ENCODE data around the gene SPEG.

DNA sequence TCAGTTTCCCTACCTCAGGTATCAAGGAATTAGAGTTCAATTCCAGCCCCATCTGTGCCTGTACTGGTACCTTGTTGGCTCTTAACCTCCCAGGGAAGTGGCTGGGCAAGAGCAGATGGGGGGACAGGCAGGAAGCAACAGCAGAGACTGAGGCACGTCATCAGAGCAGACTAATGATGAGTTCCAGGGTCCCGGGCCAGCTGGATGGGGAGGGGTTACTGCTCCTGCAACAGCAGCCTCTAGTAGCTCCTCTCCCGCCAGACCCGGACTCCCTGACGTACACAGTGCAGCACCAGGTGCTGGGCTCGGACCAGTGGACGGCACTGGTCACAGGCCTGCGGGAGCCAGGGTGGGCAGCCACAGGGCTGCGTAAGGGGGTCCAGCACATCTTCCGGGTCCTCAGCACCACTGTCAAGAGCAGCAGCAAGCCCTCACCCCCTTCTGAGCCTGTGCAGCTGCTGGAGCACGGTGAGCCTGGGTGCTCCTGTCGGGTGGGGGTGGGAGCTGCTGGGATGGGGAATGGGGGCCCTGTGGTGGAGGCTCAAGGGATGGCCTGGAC is 38.1 kb downstream of the SPEG start:
- TF ChIP-seq, protein P1, sequence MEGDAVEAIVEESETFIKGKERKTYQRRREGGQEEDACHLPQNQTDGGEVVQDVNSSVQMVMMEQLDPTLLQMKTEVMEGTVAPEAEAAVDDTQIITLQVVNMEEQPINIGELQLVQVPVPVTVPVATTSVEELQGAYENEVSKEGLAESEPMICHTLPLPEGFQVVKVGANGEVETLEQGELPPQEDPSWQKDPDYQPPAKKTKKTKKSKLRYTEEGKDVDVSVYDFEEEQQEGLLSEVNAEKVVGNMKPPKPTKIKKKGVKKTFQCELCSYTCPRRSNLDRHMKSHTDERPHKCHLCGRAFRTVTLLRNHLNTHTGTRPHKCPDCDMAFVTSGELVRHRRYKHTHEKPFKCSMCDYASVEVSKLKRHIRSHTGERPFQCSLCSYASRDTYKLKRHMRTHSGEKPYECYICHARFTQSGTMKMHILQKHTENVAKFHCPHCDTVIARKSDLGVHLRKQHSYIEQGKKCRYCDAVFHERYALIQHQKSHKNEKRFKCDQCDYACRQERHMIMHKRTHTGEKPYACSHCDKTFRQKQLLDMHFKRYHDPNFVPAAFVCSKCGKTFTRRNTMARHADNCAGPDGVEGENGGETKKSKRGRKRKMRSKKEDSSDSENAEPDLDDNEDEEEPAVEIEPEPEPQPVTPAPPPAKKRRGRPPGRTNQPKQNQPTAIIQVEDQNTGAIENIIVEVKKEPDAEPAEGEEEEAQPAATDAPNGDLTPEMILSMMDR (IDR thresholded peaks at IDR 0.05 in 8 of 11, conservative IDR thresholded peaks at IDR 0.05 in 3 of 11): no peak
- no peak for TF ChIP-seq POLR2AphosphoS5 (IDR thresholded peaks at IDR 0.05)
